Chondrocyte (in vitro differentiated cells): Measurements from ENCODE around the gene SCYGR3. TPM values are rescaled to one million over a fixed set of nuclear protein-coding genes. Genes with fewer than 3 reads are reported as not detected.

ENCODE experiments used
- DNase-seq: peaks from one replicate; pipeline ENCODE4 v3.0.0; 2021; ENCODE audit warnings: mixed read lengths, low spot score
- H3K27ac Mint-ChIP-seq: one replicate; pipeline ENCODE4 v1.8.0; 2021; ENCODE audit warnings: mild to moderate bottlenecking, moderate library complexity, mixed read lengths; ENCODE audit not compliant: unreplicated experiment
- H3K27me3 Mint-ChIP-seq: 2 replicates; pipeline ENCODE4 v1.8.0; 2021; ENCODE audit warnings: low read depth, mixed read lengths
- H3K36me3 Mint-ChIP-seq: 2 replicates; pipeline ENCODE4 v1.8.0; 2021; ENCODE audit warnings: low read depth, mixed read lengths
- H3K4me1 Mint-ChIP-seq: 2 replicates; pipeline ENCODE4 v1.8.0; 2021; ENCODE audit warnings: low read depth, mild to moderate bottlenecking, mixed read lengths
- H3K4me3 Mint-ChIP-seq: one replicate; pipeline ENCODE4 v1.8.0; 2021; ENCODE audit warnings: mild to moderate bottlenecking, moderate library complexity, mixed read lengths; ENCODE audit not compliant: unreplicated experiment
- H3K9me3 Mint-ChIP-seq: 2 replicates; pipeline ENCODE4 v1.8.0; 2021; ENCODE audit warnings: low read depth, mixed read lengths
- total RNA-seq: library from RNA; stranded (reverse); gene quantifications from 3 replicates; pipeline ENCODE4 v1.2.1, GENCODE V29; 2021
- TF ChIP-seq, protein P1 (sequence below): fragments of 200-600 bp; sonication (generic); IDR thresholded peaks from 2 replicates; pipeline ENCODE4 v1.5.0; 2021; ENCODE audit warnings: antibody characterized with exemption, mild to moderate bottlenecking, moderate library complexity

Gene SCYGR3
- total RNA-seq, 1 donor from 2014 or later, result not detected

DNA sequence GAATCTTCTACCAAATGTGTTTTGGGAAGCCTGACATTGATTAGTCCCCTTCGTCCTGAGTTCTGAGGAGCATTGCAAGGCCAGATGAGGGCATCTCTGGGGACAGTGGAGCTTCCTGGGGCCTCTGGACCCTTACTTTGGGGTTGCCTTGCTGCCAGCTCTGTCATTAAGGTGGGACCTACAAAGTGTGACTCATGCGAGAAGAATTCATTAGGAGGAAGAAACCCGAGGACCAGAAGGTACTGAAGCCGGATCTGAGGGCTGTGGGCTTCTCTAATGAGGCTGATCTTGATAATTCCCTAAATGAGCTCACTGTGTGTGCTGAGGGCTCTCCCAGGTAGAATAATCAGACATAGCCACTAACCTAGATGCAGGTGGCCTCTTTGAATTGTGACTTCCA is 16.6 kb downstream of the SCYGR3 start:
- DNase-seq, result no peak

DNA sequence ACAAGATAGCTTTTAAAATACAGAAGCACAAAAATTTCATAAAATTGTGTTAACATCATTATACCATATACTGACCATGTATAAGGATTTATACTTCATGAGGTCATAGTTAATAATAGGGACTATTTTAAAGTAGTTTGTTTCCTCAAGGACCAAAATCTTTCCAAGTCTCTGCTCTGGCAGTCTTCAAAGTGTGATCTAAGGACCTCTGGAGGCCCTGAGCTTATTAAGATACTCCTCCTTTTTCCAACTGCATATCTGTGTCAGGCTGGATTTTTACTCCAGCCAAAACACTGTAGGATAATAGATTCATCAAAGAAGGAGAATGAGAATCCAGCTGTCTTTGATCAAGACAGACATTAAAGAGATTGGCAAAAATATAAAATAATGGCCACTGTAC is 17.6 kb downstream of the SCYGR3 start:
- peaks cover 23% of the 10 kb centered on the region for H3K27me3 Mint-ChIP-seq
- H3K27ac Mint-ChIP-seq, result no peak overlapping the region
- no peaks in the 10 kb centered on the region for H3K9me3 Mint-ChIP-seq
- DNase-seq, result no peak
- TF ChIP-seq, protein P1, sequence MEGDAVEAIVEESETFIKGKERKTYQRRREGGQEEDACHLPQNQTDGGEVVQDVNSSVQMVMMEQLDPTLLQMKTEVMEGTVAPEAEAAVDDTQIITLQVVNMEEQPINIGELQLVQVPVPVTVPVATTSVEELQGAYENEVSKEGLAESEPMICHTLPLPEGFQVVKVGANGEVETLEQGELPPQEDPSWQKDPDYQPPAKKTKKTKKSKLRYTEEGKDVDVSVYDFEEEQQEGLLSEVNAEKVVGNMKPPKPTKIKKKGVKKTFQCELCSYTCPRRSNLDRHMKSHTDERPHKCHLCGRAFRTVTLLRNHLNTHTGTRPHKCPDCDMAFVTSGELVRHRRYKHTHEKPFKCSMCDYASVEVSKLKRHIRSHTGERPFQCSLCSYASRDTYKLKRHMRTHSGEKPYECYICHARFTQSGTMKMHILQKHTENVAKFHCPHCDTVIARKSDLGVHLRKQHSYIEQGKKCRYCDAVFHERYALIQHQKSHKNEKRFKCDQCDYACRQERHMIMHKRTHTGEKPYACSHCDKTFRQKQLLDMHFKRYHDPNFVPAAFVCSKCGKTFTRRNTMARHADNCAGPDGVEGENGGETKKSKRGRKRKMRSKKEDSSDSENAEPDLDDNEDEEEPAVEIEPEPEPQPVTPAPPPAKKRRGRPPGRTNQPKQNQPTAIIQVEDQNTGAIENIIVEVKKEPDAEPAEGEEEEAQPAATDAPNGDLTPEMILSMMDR, result no peak
- peaks cover 7% of the 10 kb centered on the region for H3K4me1 Mint-ChIP-seq
- no peak overlapping the region for H3K4me3 Mint-ChIP-seq
- peaks cover 2% of the 10 kb centered on the region for H3K36me3 Mint-ChIP-seq

More for the DNA sequence above, 16.6 kb downstream of the SCYGR3 start:
- H3K27me3 Mint-ChIP-seq, result peaks cover 21% of the 10 kb centered on the region
- no peak overlapping the region for H3K27ac Mint-ChIP-seq
- TF ChIP-seq, protein P1, result no peak
- H3K9me3 Mint-ChIP-seq, result no peaks in the 10 kb centered on the region
- H3K4me3 Mint-ChIP-seq, result no peak overlapping the region
- peaks cover 2% of the 10 kb centered on the region for H3K36me3 Mint-ChIP-seq
- peaks cover 7% of the 10 kb centered on the region for H3K4me1 Mint-ChIP-seq

DNA sequence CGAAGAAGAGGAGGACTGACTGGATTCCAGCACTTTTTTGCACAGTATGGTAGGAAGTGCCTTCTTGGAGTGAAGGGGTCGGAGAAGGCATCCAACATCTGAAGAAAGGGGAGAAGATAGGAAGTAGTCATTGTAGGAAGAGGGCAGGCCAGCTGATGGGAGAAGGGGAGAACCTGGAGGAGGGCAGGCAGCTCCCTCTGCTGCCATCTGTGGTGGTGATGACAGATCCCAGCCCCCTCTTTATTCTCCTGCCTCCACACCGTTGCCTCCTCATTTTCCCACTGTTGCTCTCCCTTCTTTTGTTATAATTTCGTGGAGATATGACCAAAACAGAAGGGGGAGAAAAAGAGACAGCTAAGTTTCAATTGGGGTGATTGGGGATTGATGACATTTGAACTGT is 18.8 kb downstream of the SCYGR3 start:
- Mint-ChIP-seq H3K4me3 (no peak overlapping the region), H3K27ac (no peak overlapping the region), H3K4me1 (peaks cover 7% of the 10 kb centered on the region), H3K27me3 (peaks cover 23% of the 10 kb centered on the region), H3K9me3 (no peaks in the 10 kb centered on the region), H3K36me3 (peaks cover 2% of the 10 kb centered on the region)
- DNase-seq, result no peak
- TF ChIP-seq, protein P1, result no peak

DNA sequence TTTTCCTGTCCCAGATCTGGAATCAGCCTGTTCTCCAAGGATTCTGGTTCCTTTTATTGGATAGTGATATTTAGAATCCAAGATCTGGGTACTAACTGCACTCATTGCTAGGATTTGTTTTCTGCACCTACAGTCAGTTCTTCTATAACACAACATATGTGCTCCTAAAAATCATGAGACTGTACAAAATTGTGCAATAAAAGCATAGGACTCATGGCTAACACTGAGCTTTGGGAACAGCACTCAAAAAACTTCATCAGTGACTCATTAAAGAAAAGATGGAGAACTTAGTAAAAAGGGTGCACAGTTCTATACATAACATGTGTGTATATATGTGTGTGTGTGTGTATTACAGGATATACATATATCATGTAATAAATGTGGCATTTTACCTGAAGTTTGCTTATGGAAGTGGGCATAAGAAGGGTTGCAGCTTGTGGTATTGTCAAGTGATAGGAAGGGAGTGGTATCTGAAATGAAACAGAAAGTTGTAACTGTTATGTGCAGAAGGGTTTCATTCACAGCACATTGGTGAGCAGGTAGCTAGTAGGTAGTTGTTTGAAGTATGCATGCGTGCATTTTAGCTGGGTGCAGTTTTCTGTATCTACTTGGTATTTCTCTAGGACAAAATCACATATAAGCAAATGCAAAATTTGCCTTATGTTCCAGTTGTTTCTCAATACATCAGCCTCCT is 21.8 kb downstream of the SCYGR3 start:
- peaks cover 23% of the 10 kb centered on the region for H3K27me3 Mint-ChIP-seq
- H3K36me3 Mint-ChIP-seq, result peaks cover 2% of the 10 kb centered on the region
- TF ChIP-seq, protein P1, result no peak
- peaks cover 7% of the 10 kb centered on the region for H3K9me3 Mint-ChIP-seq
- H3K4me3 Mint-ChIP-seq, result no peak overlapping the region
- H3K27ac Mint-ChIP-seq, result no peak overlapping the region
- DNase-seq, result no peak
- no peaks in the 10 kb centered on the region for H3K4me1 Mint-ChIP-seq

DNA sequence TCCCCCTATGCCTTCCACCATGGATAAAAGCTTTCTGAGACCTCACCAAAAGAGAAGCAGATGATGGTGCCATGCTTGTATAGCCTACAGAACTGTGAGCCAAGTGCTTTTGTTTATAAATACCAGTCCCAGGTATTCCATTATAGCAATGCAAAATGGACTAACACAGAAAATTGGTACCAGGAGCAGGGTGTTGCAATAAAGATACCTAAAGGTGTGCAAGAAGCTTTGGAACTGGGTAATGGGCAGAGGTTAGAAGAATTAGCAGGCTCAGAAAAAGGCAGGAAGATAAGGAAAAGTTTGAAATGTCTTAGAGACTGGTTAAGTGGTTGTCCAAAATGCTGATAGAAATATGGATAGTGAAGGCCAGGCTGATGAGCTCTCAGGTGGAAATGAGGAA is 32.3 kb downstream of the SCYGR3 start:
- TF ChIP-seq, protein P1, result no peak
- no peak for DNase-seq
- H3K27ac Mint-ChIP-seq, result no peak overlapping the region
- H3K36me3 Mint-ChIP-seq, result peaks cover 4% of the 10 kb centered on the region
- H3K9me3 Mint-ChIP-seq, result peaks cover 16% of the 10 kb centered on the region
- H3K27me3 Mint-ChIP-seq, result peaks cover 7% of the 10 kb centered on the region
- H3K4me1 Mint-ChIP-seq, result no peaks in the 10 kb centered on the region
- H3K4me3 Mint-ChIP-seq, result no peak overlapping the region
